ENCODE data around the gene GON4L. TPM values are rescaled to one million over a fixed set of nuclear protein-coding genes. Genes with fewer than 3 reads are reported as not detected.
"Not testable (repeated sequence)": the region's sequence is repeated elsewhere in the genome, so short reads cannot be mapped to it uniquely, and the experiment has no call there.

Gene GON4L
- total RNA-seq, 4 donors from 2014 or later: 24.9 to 43.9 (median 33.6) TPM

- TF ChIP-seq CTCF (IDR thresholded peaks at IDR 0.05): no peak
- no peak for TF ChIP-seq POLR2A (IDR thresholded peaks at IDR 0.05)
- intact Hi-C loops (cut with DNase I; ENCODE audit: low total_unique reads): no loop called here
- 84 to 85% methylated on average over 2 of the region's 2 CpGs for WGBS, 2 donors
- no peak for DNase-seq (ENCODE audit: low spot score in 2 of 2)
- no peak overlapping the region for H3K4me3 ChIP-seq (ENCODE audit: low read depth, poor library complexity, severe bottlenecking)
Observed at GRCh38 chr1:155898888-155899287, 41.9 kb upstream of the GON4L start.

- intact Hi-C loops (cut with DNase I; ENCODE audit: low total_unique reads): no loop called here
- no peak for TF ChIP-seq POLR2A (IDR thresholded peaks at IDR 0.05)
- TF ChIP-seq CTCF (IDR thresholded peaks at IDR 0.05): no peak
- WGBS, 2 donors: 79 to 81% methylated on average over 1 of the region's 1 CpG
- no peak overlapping the region for H3K4me3 ChIP-seq (ENCODE audit: low read depth, poor library complexity, severe bottlenecking)
- DNase-seq (ENCODE audit: low spot score in 2 of 2): no peak
Observed at GRCh38 chr1:155897746-155898145, 40.7 kb upstream of the GON4L start.

- DNase-seq (ENCODE audit: low spot score in 2 of 2): peak in 1 of 2 donors; percentile 31
- intact Hi-C loops (cut with DNase I; ENCODE audit: low total_unique reads); H3K4me3 ChIP-seq (ENCODE audit: low read depth, poor library complexity, severe bottlenecking): not testable (repeated sequence)
- 75 to 88% methylated on average over 8 of the region's 8 CpGs for WGBS, 2 donors
Observed at GRCh38 chr1:155896476-155896875, 39.5 kb upstream of the GON4L start.

- intact Hi-C loops (cut with DNase I; ENCODE audit: low total_unique reads); H3K4me3 ChIP-seq (ENCODE audit: low read depth, poor library complexity, severe bottlenecking): not testable (repeated sequence)
- whole genome bisulfite sequencing, 2 donors: 96% methylated on average over 6 of the region's 6 CpGs
- DNase-seq (ENCODE audit: low spot score in 2 of 2): peak in 1 of 2 donors; percentile 25
Observed at GRCh38 chr1:155895617-155896016, 38.6 kb upstream of the GON4L start.

- TF ChIP-seq CTCF (IDR thresholded peaks at IDR 0.05): no peak
- no peak for TF ChIP-seq POLR2A (IDR thresholded peaks at IDR 0.05)
- peak; percentile 30 to 84 for DNase-seq (ENCODE audit: low spot score in 2 of 2)
- no peak overlapping the region for H3K4me3 ChIP-seq (ENCODE audit: low read depth, poor library complexity, severe bottlenecking)
- intact Hi-C loops (cut with DNase I; ENCODE audit: low total_unique reads): no loop called here
- 56 to 59% methylated on average over 10 of the region's 10 CpGs for WGBS, 2 donors
Observed at GRCh38 chr1:155893389-155894142, 36.6 kb upstream of the GON4L start.

GRCh38 chr1:155892796-155893195, 35.8 kb upstream of the GON4L start:
- WGBS, 2 donors: 16 to 21% methylated on average over 3 of the region's 3 CpGs
- no peak for TF ChIP-seq POLR2A (IDR thresholded peaks at IDR 0.05)
- no peak for TF ChIP-seq CTCF (IDR thresholded peaks at IDR 0.05)
- no peak overlapping the region for H3K4me3 ChIP-seq (ENCODE audit: low read depth, poor library complexity, severe bottlenecking)
- intact Hi-C loops (cut with DNase I; ENCODE audit: low total_unique reads): no loop called here
- no peak for DNase-seq (ENCODE audit: low spot score in 2 of 2)

- intact Hi-C loops (cut with DNase I; ENCODE audit: low total_unique reads): no loop called here
Observed at GRCh38 chr1:155890251-155890650, 33.2 kb upstream of the GON4L start.

More at GRCh38 chr1:155890251-155890650, 33.2 kb upstream of the GON4L start:
- WGBS, 2 donors: 53 to 88% methylated on average over 3 of the region's 3 CpGs
- peak in 1 of 2 donors; percentile 63 for DNase-seq (ENCODE audit: low spot score in 2 of 2)
- no peak overlapping the region for H3K4me3 ChIP-seq (ENCODE audit: low read depth, poor library complexity, severe bottlenecking)
- TF ChIP-seq POLR2A (IDR thresholded peaks at IDR 0.05): no peak
- no peak for TF ChIP-seq CTCF (IDR thresholded peaks at IDR 0.05)
